Activated naive CD8-positive, alpha-beta T cell treated with anti-CD3 and anti-CD28 coated beads, Interleukin-2, amount 50 U/mL, for 24 hours (primary cell): Measurements from ENCODE around the gene OR4K5.
"Not testable (repeated sequence)": the region's sequence is repeated elsewhere in the genome, so short reads cannot be mapped to it uniquely, and the experiment has no call there.

Source experiments
- ATAC-seq: fragments of 150-1000 bp; cut with Tn5 transposase; one replicate; pipeline ENCODE4 v1.10.0; 2021
- DNase-seq: peaks from one replicate; pipeline ENCODE4 v3.0.0; 2021
- H3K27ac Mint-ChIP-seq: one replicate; pipeline ENCODE4 v1.8.0; 2021; ENCODE audit warnings: mild to moderate bottlenecking, mixed read lengths
- H3K27me3 Mint-ChIP-seq: one replicate; pipeline ENCODE4 v1.8.0; 2021; ENCODE audit warnings: mixed read lengths
- H3K36me3 Mint-ChIP-seq: one replicate; pipeline ENCODE4 v1.8.0; 2021; ENCODE audit warnings: low read depth, mixed read lengths
- H3K4me1 Mint-ChIP-seq: one replicate; pipeline ENCODE4 v1.8.0; 2021; ENCODE audit warnings: mixed read lengths
- H3K4me3 Mint-ChIP-seq: one replicate; pipeline ENCODE4 v1.8.0; 2021; ENCODE audit warnings: mild to moderate bottlenecking, moderate library complexity, mixed read lengths
- H3K9me3 Mint-ChIP-seq: one replicate; pipeline ENCODE4 v1.8.0; 2021; ENCODE audit warnings: mixed read lengths

The OR4K5 gene

GRCh38 chr14:19947413-19948090, 27.1 kb downstream of the OR4K5 start:
- H3K4me1 Mint-ChIP-seq, result no peaks in the 10 kb centered on the region
- no peaks in the 10 kb centered on the region for H3K27me3 Mint-ChIP-seq
- H3K4me3 Mint-ChIP-seq, result no peak overlapping the region
- H3K36me3 Mint-ChIP-seq, result no peaks in the 10 kb centered on the region
- DNase-seq (no peak), ATAC-seq (no peak)
- no peak overlapping the region for H3K27ac Mint-ChIP-seq
- peaks cover 4% of the 10 kb centered on the region for H3K9me3 Mint-ChIP-seq

- no peak overlapping the region for H3K27ac Mint-ChIP-seq
- peaks cover 4% of the 10 kb centered on the region for H3K9me3 Mint-ChIP-seq
- ATAC-seq, result no peak
- H3K27me3 Mint-ChIP-seq, result no peaks in the 10 kb centered on the region
- no peak for DNase-seq
- no peaks in the 10 kb centered on the region for H3K4me1 Mint-ChIP-seq
- no peaks in the 10 kb centered on the region for H3K36me3 Mint-ChIP-seq
- H3K4me3 Mint-ChIP-seq, result no peak overlapping the region
These were observed 28.8 kb downstream of the OR4K5 start for GRCh38 chr14:19949218-19949617.

DNA sequence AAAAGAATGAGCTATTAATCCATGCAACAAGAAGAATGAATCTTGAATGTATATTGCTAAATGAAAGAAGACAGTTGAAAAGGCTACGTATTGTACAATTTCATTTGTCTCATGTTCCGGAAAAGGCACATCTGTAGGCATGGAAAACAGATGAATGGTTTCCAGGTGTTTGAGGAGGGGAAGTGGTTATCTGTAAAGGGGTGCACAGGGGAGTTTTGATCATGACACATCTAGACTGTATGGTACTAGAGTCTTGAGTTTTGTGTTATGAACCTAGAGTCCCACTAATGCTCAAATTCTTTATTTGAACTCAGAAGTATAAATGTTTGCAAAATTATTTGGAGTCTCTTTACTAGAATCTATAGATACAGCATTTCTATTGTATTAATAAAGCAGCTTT, 49.3 kb downstream of the OR4K5 start:
- not testable (repeated sequence) for ATAC-seq, DNase-seq, H3K4me3 Mint-ChIP-seq, H3K9me3 Mint-ChIP-seq, H3K36me3 Mint-ChIP-seq, H3K27me3 Mint-ChIP-seq, H3K27ac Mint-ChIP-seq
- H3K4me1 Mint-ChIP-seq, result peaks cover 12% of the 10 kb centered on the region
